ENCODE data around the gene PTPN4.

PTPN4 gene, protein sequence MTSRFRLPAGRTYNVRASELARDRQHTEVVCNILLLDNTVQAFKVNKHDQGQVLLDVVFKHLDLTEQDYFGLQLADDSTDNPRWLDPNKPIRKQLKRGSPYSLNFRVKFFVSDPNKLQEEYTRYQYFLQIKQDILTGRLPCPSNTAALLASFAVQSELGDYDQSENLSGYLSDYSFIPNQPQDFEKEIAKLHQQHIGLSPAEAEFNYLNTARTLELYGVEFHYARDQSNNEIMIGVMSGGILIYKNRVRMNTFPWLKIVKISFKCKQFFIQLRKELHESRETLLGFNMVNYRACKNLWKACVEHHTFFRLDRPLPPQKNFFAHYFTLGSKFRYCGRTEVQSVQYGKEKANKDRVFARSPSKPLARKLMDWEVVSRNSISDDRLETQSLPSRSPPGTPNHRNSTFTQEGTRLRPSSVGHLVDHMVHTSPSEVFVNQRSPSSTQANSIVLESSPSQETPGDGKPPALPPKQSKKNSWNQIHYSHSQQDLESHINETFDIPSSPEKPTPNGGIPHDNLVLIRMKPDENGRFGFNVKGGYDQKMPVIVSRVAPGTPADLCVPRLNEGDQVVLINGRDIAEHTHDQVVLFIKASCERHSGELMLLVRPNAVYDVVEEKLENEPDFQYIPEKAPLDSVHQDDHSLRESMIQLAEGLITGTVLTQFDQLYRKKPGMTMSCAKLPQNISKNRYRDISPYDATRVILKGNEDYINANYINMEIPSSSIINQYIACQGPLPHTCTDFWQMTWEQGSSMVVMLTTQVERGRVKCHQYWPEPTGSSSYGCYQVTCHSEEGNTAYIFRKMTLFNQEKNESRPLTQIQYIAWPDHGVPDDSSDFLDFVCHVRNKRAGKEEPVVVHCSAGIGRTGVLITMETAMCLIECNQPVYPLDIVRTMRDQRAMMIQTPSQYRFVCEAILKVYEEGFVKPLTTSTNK

GRCh38 chr2:119759451-119760236, at the start of gene PTPN4:
PTPN4 (plus strand) TSS chr2:119759922; CDS start chr2:119809854, 49,932 bp downstream.
- DNase-seq, result peak; percentile 97

- peak; percentile 14 for DNase-seq
These were observed 49.4 kb upstream of the PTPN4 start for GRCh38 chr2:119710281-119710680.

DNA sequence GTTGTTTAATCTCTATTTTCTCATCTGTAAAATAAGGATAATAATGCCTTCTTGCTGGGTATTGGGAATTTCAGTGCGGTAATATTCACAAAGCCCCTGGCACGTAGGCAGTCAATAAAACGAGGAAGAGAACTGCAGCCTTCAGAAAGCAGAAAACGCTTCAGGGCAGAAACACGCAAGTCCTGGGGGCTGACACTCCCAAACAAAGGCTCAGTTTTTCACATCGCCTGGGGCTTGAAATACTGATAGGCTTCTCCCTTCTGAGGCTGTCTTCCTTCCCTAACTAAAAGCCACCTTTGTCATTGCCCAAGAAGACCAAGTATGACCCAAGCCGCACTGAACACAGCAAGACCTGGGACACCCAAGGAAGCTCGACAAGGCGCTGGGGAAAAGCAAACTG, 48.4 kb upstream of the PTPN4 start:
- no peak for DNase-seq

DNA sequence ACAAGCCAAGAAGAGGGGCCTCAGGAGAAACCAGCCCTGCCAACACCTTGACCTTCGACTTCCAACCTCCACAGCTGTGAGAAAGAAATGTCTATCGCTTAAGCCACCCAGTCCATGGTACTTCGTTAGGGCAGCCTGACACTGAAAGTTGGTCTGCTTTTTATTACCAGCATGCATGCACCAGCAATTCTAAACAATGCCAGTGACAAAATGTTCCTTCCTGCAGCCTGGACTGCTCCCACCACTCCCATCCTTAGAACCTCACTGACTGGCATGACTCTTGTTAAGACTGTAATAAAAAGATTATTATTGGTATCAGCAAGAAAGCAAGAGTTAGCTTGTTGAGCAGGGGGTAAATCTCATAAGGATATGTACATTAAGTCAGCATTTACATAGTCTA, 47.2 kb upstream of the PTPN4 start:
- DNase-seq, result no peak

GRCh38 chr2:119713819-119714490, 45.8 kb upstream of the PTPN4 start:
- no peak for DNase-seq

DNA sequence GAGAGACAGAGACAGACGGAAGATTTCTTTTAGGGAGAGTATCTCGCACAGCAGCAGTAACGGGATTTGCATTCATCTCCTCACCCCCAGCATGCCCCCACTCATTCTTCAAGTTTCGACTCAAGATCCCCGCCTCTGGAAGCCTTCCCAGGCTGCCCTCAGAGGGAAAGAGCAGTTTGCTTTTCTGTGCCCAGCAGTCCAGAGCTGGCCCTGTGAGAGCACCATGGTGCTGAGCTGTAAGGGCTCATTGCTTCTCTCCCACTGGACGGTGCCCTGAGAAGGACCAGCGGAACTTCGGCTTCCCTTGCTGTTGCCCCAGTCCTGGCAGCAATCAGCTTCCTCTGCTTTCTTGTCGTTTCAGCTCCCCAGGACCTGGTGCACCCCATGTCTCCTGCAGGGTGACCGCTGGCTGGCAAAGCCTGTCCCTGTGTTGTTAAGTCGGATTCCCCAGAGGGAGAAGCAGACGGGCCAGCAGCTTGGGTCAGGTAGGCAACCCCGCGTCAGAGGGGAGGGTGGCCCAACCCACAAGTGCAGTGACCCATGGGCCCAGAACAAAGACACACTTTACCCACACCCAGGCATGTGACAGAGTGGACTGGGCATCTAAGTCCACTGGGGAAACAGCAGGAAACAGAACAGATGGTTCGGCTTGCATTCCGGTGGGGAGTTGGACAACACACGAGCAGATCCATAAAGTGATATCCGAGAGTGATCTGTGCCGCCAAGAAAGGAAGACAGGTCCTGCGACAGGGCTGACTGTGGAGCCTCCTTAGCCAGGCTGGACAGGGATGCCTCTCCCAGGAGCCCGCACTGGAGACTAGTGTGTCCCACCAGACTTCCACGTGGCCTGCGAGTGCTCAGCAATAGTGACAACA, 44.1 kb upstream of the PTPN4 start:
- no peak for DNase-seq

GRCh38 chr2:119716284-119716672, 43.4 kb upstream of the PTPN4 start:
- peak; percentile 10 for DNase-seq

DNA sequence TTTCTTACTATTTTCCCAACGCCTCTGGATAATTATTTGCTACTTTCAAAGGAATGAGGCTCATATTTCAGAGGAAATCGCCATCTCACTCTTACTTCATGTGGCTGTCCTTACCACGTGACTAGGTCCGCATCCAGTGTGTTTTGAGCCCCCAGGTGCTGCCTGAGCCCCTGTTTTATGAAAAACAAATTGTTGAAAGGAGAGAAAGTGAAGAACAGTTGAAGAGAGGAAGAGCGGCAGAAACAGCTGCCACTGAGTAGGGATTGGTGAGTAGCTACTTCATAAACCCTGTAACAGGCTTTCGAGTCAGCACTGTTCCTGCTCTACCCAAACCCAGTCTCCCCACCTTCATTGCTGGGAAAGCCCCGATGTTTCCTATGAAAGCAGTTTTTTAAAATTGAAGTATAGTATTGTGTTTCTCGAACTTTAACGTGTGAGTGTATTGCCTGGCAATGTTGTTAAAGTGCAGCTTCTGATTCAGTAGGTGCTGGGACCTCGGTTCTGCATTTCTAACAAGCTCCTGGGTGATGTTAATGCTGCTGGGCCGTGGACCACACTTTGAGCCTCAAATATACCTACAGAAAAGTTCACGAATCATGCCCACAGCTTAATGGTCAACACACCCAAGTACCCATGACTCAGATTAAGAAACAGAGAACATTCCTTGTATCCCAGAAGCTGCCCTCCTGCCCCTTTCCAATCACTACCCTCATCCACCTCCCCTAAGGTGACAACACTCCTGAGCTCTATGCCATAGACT, 41.0 kb upstream of the PTPN4 start:
- DNase-seq, result no peak

DNA sequence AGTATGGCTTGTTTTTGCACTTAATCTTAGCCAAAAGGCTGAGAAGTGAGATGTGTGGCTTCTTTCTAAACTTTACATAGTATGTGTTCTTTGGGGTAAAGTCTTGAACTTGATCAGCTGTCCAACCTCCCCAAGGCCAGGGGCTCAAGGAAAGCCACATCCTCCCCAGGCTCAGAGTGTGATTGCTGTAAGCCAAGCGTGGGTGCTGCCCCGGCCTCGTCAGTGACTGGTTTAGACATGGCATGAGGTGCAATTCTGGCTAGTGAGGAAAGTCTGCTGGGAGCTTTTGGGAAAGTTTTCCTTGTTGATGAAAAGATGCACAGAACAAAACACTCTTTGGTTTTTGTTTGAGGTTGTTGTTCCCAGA, 40.5 kb upstream of the PTPN4 start:
- DNase-seq, result no peak

DNA sequence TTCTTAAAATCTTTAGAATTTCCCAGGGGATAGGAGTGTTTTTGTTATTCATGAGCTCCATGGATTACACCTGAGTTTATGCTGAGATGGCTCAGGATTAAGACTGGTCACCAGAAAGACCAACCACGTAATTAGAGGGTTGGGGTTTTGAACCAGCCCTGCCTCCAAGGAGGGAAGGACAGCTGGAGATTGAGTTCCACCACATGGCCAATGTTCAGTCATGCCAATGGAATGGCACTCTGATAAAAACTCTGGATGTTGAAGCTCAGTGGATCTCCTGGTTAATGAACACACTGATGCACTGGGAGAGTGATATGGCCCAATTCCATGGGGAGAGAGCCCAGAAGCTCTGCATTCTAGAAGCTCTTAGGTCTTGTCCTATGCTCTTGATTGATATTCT, 38.7 kb upstream of the PTPN4 start:
- no peak for DNase-seq

DNA sequence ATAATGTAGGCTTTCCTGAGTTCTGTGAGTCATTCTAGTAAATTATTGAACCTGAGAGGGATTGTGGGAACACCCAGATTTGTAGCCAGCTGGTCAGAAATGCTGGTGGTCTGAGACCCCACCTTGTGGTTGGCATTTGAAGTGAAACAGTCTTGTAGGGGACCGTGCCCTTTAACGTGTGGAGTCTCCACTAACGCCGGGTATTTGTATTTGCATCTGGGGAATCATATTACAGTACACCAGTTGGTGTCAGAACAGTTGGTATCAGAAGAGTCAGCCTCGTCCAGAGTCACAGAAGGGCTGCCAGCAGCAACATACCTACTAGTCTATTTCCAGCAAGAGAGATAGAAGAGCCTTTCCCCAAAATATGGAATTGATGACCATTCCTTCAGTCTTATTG, 38.3 kb upstream of the PTPN4 start:
- DNase-seq, result peak; percentile 22

DNA sequence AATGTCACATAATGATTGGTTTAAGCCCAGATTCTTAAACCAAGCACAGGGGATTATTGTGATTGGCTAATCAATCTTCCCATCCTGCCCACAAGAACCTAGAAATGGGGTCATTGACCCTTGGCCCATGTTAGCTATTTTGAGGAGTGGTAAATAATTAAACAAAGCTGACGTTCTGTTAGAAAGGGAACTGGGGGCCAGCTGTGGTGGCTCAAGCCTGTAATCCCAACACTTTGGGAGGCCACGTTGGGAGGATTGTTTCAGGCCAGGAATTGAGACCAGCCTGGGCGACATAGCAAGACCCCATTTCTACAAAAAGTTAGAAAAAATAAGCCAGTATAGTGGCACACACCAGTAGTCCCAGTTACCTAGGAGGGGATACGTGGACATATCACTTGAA, 37.8 kb upstream of the PTPN4 start:
- no peak for DNase-seq

DNA sequence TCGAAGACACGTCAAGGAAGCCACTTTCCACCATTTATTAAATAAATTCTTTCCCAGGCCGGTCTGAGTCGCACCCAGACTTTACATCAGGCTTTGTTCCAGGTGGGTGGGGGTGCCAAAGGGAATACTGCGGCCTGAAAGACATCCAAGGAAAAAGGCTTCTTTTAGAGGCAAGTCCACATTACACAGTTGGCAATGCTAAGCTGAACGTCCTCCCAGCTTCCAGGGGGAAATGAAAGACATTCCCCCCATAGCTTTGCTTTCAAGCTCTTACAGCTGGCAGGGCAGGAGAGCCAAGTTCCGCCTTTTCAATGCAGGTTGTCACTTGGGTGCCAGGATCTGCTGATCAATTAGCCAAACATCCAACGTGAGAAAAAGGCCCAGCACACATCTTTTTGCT, 36.5 kb upstream of the PTPN4 start:
- DNase-seq, result no peak

DNA sequence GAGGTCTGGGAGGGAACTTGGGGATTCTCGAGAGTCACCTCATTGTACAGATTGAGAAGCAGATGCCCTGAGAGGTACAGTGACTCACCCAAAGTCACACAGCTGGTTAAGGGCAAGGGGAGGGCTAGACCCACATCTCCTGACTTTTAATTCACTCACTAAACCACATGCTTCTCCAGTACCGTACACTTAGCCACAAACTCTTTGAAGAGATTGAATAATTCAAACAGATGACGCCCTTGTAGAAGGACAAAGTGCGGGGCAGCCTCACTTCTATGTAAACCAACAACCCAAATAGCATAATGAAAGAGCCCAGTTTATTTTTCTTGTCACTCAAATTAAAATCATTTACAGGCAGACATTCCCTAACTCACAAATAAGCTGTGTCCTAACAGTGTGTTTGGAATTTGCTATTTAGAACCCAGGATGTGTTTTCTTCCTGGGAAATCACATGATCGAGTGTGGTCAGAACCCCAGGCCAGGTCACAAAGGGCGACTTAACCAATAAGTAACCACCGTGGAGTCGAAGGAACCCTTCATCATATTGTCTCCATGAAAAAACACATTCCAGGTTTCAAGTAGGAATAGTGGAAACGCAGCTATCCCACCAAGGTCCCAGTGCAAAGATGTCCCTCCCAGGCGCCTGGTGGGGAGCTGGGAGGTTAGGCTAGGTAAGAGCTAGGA, 35.8 kb upstream of the PTPN4 start:
- no peak for DNase-seq

GRCh38 chr2:119724656-119725485, 34.9 kb upstream of the PTPN4 start:
- no peak for DNase-seq

GRCh38 chr2:119727493-119727892, 32.2 kb upstream of the PTPN4 start:
- DNase-seq, result no peak

GRCh38 chr2:119728421-119728820, 31.3 kb upstream of the PTPN4 start:
- no peak for DNase-seq

DNA sequence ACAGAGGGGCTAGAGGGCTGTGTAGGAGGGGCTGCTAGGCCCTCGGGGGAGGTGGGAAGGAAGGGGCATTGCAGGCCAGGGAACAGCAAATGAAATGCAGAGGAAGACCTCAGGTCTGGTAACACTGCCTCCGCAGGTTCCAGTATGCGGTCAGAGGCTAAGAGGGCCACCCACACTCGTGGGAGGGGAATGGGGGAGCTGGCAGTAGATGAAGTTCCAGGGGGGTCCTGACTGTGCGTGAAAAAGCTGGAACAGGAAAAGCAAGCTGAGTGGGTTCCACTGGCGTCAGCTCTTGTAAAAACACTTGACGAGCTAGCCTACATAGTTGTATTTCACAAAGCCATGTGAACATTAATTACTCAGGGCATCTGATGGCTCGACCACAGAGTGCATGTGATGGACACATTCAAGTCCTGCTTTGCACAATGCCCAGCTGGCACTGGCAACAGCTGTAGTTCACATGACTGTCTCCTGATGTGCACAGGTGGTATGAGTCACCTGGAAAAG, 29.0 kb upstream of the PTPN4 start:
- DNase-seq, result no peak

DNA sequence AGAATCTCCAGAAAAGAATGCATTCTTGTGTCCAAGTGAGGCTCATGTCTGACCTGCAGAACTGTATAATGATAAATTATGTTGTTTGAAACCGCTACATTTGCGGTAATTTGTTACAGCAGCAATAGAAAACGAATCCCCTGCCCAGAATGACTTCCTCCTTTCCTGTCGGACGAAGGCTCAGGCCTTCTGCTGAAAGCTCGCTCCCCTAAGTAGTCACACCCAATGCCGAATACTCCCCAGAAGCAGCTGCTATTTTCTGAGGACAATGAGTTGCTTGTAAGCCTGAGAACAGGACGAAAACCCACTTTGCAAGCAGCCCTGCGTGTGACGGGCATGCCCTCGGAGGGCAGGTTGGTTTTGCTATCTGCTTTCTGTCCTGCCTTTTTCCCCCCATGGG, 27.7 kb upstream of the PTPN4 start:
- no peak for DNase-seq

All from NCI-H1694 (cell line).